OCI-LY3 (cell line): Measurements from ENCODE around the gene TUBB2A.

Source experiments
- CTCF ChIP-seq: fragments of 200-600, 300-600 bp; sonication (generic); IDR thresholded peaks from 2 replicates; pipeline ENCODE4 v1.5.1; 2014; ENCODE audit warnings: antibody characterized with exemption, low read length, low read depth
- EZH2phosphoT487 ChIP-seq: fragments of 200-600 bp; shearing (Covaris generic); IDR thresholded peaks from 2 replicates; pipeline ENCODE4 v1.6.1; 2018; ENCODE audit warnings: antibody characterized with exemption, mixed run types, low read depth

- TF ChIP-seq CTCF = no peak
- no peak for TF ChIP-seq EZH2phosphoT487
Observed at GRCh38 chr6:3118353-3119039, 38.8 kb downstream of the TUBB2A start, which contains the start of gene BPHL.
